Epithelial cell of prostate (primary cell): ENCODE results near the gene PPDPF.
"Not testable (repeated sequence)": the region's sequence is repeated elsewhere in the genome, so short reads cannot be mapped to it uniquely, and the experiment has no call there.

Source experiments
- DNase-seq: peaks from one replicate; pipeline ENCODE4 v3.0.0-alpha.2; 2011; ENCODE audit warnings: low read depth, low spot score
- H3K27ac ChIP-seq: fragments of 450-650 bp; 2 replicates; pipeline ENCODE4 v1.5.1; 2017; ENCODE audit warnings: mild to moderate bottlenecking

Gene PPDPF, protein sequence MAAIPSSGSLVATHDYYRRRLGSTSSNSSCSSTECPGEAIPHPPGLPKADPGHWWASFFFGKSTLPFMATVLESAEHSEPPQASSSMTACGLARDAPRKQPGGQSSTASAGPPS

DNA sequence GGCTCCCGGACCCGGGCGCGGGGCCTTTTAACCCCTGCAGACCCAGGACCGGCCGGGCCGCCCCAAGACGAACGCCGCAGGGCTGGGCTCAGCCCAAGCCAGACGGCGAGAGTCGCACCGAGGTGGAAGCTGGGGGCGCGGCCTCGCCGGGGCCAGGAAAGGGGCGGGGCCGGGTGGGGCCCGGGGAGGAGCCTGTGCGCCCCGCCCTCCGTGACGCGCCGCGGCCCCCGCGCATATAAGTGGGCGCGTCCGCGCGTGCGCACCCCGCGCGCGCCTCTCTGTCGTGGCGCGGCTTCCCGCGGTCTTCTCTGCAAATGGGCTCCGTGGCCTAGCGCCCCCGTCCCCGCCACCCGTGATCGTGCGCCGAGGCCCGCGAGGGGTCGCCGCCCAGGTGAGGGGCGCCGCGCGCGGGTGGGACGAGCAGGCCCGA lies at the start of gene PPDPF:
Gene PPDPF, plus strand, starts transcription at position 262 of the 430 bp plus-strand sequence. CDS start 544 bp downstream, outside the sequence.
- DNase-seq, result no peak
- H3K27ac ChIP-seq, result peak within 1 kb of the TSS; percentile 89

DNA sequence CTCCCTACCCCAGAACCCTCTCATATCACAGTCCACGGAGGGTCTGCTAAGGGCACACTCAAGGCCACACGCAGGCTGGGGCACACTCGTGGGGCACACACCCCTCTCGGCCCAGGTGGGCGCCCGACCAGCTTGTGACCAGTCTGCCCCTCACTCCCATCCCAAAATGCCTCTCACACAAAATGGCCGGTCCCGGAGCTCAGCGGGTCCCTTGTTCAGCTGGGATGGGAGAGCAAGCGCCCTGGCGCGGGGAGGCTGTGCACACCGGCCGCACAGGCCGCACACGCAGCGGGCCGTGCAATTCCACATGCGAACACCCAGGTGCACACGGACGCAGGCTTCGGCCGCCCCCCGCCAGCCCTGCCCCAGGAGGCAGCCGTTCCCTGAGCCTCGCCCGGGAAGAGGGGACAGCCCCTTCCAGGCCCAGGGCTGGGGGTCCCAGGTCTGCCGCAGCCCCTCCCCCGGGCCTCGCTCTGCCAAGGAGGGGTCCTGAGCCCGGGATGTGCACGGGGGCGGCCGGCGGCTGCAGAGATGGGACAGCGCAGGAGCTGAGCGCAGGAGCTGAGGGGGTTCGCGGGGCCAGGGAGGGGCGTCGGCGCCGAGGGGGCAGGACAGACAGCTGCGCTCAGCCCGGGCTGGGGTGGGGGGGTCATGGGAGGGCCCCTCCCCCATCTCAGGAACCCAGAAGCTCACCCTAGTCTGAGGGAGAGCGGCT lies 49.4 kb upstream of the PPDPF start:
- no peak overlapping the region for H3K27ac ChIP-seq
- no peak for DNase-seq

DNA sequence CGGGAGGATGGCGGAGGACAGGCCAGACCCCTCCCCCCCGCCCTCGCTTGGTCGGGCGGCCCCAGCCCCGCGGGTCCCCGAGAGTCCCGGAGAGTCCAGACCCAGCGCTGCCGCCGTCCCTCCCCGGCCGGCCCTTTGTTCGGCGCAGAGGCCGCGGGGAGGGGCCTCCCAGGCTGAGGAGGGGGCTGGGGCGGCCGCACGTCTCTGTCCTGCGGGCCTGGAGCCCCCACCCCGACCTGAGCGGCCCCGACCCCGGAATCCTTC lies 48.9 kb upstream of the PPDPF start:
- no peak overlapping the region for H3K27ac ChIP-seq
- no peak for DNase-seq

DNA sequence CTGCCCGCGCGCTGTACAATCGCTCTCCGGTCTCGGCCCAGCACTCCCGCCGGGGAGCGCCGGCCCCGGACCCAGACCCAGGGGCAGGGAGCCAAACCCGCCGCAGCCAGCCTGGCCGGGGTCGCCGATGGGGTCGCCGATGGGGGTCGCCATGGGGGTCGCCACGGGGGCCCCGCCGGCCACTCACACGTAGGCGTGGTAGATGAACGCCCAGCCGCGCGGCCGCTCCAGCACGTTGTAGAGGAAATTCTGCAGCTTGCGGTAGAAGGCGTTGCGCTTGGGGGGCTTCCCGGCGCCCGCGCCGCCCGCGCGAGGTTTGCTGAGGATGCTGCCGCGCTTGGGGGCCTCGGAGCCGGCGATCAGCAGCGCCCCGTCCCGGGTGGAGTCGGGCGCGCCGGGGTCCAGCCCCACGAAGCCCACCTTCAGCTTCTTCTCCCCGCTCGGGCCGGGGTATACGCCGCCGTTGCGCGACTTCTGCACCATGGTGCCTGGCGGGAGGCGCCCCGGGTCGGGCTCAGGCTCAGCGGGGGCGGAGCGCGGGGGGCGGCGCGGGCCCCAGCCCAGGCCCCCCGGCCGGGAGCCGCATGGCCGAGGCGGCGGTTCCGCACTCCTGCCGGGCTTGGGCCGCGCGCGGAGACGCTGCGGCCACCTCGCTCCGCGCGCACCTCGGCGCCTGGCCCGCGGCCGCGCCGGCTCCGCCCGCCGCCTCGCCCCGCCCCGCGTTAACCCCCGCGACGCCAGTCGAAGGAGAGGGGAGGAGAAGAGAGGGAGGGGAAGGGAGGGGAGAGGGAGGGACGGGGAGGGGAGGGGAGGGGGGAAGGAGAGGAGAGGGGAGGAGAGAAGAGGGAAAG lies 48.4 kb upstream of the PPDPF start, which contains the start of gene KCNQ2:
Gene KCNQ2, minus strand, starts transcription at position 675 of the 851 bp plus-strand sequence. Its CDS starts 192 bp downstream, at position 483.
- H3K27ac ChIP-seq, result no peak within 1 kb of the TSS
- no peak for DNase-seq

DNA sequence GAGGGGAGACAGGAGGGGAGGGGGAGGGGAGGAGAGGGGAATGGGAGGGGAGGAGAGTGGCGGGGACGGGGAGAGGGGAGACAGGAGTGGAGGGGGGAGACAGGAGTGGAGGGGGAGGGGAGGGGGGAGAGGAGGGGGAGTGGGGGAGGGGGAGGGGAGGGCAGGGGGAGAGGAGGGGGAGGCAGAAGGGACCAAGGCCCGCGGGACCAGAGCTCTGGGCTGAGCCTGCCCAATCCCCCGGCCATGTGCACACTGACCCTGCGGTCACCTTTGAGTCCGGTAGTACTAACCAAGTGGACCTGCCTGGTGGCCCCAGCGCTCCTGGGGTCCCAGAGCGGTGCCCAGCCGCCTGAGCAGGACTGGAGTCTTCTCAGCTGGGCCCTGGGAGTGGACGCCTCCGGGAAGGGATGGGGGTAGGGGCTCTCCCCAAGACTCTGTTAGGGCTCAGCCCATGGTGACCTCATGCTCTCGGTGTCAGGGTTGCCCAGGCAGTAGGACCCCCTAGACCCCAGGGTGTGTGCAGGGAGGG lies 47.6 kb upstream of the PPDPF start:
- DNase-seq, result no peak
- H3K27ac ChIP-seq, result no peak overlapping the region

DNA sequence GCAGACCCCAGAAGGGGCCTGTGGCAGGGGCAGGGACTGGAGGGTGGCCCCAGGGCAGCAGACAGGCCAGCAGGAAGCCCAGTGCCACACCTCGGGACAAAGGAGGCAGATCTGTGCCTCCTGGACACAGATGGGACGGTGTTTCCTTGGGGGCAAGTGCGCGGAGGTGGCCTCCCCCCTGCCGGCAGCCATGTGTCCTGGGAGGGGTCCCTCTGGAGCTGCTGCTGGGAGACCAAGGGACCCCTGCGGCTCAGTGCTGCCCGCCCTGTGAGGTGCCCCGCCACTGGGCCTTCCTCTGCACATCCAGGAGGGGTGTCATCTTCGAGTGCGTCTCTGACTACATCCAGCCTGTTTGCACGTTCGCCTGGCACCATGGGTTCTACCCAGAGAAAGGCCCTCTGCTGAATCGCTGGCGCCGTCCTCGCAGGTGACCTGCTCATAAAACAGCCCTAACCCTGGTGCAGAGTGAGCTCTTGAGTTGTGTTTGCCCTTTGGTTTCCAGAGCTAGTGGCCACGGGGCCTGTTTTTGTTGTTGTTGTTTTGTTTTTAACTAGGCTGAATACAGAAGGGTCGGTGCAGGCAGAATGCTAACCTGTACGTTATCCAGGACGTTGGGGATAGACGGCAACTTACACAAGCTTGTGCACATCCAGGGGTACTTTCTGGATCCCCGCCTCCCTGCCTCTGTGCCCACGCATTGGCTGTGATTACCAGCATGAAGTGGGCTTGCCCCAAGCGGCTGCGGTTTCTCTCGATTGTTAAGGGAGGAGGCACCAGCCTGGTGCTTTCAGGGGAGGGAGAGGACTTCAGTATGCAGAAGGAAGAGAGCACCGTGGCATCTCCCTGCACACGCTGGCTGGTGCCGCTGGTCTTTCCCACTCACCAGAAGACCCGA lies 46.8 kb upstream of the PPDPF start:
- no peak overlapping the region for H3K27ac ChIP-seq
- no peak for DNase-seq

DNA sequence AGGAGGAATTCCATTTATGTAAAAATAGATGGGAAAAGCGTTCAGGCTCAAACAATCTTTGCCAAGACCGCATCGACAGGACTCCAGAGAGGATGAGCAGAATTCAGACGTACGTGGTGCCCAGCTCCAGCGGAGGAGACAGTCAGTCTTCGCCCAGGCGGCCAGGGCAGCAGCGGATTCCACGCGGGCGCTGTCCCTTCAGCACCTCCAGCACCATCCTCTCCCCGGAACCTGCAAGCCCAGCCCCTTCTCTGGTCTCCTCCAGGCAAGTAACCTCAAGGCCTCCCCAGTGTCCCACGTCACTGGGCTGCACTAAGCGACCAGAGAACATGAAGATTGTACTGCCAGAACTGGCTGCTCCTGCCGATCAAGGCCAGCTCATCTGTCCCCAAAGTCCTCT lies 45.4 kb upstream of the PPDPF start:
- no peak overlapping the region for H3K27ac ChIP-seq
- DNase-seq, result no peak

DNA sequence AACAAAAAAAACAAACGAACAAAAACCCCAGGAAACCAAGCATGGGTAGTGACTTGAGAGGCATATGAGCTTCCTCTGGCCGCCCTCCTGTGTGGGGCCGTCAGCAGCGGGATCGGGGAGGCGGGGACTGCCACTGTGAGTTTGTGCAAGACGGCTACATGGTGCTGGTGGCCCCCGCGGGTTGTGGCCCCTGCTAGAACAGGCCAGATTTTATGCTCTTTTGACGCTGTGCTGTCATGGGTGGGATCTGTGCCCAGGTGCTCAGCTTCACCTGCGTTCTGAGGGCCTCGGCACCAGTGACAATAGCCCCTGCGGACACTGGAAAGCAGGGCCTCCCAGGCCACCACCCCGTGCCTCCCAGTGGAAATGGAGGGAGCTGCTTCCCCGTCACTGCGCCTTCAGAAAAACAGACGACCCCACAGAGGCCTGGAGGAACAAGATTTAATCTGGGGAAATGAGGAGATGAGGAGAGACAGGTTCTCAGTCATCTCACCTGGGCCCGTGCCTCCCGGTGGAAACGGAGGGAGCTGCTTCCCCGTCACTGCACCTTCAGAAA lies 43.4 kb upstream of the PPDPF start:
- no peak for DNase-seq

DNA sequence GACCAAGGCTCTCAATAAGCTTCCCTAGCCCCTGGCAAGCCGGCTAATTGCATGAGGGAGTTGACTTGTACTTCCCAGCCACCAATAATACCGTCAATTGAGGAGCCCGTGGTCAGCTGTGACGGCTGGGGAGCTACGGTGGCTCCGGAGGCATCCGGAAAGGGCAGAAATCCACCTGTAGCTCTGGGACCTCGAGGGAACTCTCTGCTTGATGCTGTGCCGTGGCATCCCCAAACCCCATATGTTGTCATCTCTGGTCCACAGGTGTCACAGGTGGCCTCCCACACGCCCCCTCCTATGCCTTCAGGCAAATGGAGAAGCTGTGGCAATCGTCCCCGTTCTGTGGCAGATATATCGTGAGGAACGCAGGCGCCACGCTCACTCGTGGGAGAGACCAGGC lies 42.6 kb upstream of the PPDPF start:
- H3K27ac ChIP-seq, result no peak overlapping the region

More for the DNA sequence above, 43.4 kb upstream of the PPDPF start:
- no peak overlapping the region for H3K27ac ChIP-seq

DNA sequence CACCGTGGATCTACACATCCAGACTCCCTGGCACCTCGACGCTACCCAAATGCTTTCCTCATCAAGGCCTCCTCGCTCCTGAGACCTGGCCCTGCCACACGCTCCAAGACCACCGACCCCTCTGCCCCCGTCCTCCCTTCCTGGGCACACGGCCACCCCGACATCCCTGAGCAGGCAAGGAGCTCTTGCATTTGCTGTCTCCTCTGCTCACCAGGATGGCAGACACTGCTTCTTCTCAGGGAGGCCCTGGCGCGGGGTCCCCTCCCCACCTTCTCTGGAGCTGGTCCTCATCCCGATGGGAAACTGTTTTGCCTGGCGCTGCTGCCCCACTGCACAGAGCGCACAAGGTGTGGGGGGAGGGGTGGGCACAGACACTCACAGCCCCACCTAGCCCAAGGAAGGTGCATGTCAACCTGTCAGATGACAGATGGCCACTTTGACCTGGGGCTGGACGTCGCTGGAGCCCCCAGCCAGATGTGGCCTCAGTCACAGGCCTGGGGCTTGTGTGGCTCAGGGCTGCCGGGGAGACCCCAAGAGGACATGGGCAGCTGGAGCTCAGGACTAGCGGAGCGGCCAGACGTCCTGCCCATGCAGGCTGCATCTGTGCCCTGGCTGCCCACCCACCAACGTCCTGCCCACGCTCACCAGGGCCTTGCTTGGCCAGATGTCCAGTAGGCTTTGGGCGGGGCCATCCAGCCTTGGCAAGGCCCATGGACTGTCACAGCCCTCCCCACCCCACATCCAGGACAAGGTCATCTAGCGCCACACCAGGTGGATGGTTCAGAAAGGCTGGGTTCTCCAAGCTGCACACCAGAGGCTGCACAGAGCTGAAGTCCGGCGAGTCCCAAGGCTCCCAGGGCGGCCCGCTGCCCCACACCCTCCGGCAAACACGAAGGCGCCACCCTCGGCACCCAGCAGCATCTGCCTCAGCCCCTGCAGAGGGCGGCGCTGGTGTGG lies 41.9 kb upstream of the PPDPF start:
- DNase-seq, result no peak
- H3K27ac ChIP-seq, result no peak overlapping the region

More for the DNA sequence above, 42.6 kb upstream of the PPDPF start:
- no peak for DNase-seq

DNA sequence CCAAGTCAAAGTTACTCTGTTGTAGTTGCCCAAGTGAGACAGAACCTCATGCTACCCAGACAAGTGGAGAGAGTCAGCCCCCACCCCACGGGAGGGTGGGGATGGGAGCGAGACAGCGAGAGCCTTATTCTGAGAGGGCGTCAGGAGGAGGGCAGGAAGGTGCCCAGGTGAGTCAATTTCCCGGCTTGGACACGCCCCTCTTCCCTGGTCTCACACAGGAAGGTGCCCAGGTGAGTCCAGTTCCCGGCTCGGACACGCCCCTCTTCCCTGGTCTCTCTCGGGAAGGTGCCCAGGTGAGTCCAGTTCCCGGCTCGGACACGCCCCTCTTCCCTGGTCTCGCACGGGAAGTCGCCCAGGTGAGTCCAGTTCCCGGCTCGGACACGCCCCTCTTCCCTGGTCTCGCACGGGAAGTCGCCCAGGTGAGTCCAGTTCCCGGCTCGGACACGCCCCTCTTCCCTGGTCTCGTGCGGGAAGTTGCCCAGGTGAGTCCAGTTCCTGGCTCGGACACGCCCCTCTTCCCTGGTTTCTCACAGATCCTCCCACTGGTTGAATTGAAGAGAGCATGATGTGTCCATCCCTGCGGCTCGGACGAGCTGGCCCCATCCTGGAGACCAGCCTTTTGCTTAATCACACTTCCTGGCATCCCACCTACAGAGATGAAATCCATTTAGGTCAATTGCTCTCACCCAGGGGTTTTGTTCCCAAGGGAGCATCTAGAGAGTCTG lies 40.7 kb upstream of the PPDPF start:
- DNase-seq, H3K27ac ChIP-seq: not testable (repeated sequence)

DNA sequence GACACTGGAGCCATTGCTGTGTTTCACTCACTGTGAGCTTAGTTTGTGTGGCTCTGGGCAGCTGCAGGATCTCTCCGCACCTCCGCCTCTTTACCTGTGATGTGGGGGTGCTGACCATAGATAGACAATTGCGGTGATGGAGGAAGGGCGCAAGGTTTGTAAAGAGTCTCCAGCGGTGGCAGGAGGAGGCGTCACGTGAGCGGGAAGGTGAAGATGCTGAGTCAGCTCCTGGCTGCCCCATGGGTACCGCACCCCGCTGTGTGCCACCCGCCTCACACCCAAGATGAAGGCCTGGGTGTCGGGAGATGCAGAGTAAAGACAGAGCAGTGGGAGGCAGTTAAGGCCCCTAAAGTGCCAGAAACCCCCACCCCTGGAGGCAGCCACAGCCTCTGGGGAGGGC lies 39.1 kb upstream of the PPDPF start:
- no peak overlapping the region for H3K27ac ChIP-seq
- DNase-seq, result no peak

DNA sequence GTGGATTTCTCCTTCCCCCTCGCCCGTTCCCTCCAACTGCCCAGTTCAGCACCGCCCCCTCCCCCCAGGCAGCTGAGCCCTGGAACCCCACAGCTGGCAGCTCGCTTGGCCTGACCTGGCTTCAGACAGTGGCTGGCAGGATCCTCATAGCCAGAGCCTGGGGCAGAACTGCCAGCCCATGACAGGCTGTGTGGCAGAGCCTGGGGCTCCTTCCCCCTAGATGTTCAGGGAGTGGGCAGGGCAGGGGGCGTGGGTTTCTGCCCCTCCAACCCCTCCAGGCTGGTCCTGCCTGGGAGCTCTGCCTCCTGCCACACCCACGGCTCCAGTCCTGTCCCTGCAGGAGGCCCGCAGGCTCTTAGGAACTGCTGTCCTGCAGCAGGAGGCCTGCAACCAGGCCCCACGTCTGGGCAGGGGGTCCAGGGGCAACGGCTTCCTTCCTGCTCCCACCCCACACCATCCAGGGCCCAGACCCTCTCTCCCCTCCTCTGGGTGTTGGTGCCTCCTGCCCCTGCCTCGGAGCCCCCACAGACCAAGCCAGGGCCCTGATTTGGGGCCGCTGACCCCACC lies 38.5 kb upstream of the PPDPF start:
- no peak for DNase-seq
- H3K27ac ChIP-seq, result no peak overlapping the region

DNA sequence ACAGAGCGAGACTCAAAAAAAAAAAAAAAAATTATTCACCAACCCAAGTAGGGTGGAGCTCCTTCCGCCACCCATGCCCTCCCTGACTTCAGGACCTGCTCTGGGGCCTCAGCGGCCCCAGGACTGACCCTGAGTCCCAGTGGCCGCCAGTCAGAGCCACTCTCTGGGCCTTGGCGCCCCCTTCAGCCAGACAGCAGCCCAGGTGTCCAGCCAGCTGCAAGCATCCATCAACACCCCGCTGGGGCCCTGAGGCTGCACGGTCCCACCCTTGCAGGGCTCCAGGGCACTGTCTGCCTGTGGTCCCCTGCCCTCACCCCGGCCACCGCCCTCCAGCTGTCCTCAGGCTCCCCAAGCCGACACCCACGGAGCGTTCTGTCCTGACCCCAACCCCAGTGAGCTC lies 36.7 kb upstream of the PPDPF start:
- no peak for DNase-seq

DNA sequence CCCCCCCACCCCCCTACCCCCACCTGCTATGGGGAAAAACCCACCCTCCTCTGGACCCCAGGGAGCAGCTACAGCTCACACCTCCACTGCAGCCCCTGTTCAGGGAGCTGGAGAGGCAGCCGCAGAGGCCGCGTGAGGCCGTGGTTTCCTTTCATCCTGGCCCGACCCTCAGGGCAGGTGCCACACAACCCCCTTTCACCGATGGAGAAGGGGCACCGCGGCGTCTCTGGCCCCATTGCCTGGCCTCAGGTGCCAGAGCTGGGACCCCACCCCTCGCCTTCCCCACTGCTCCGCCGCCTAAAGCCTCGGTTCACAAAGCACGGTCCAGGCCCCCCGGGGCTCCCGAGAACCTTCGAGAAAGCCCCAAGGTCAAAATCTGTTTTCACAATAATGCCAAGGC lies 36.3 kb upstream of the PPDPF start:
- H3K27ac ChIP-seq, result no peak overlapping the region
- DNase-seq, result no peak

More for the DNA sequence above, 36.7 kb upstream of the PPDPF start:
- H3K27ac ChIP-seq, result no peak overlapping the region

DNA sequence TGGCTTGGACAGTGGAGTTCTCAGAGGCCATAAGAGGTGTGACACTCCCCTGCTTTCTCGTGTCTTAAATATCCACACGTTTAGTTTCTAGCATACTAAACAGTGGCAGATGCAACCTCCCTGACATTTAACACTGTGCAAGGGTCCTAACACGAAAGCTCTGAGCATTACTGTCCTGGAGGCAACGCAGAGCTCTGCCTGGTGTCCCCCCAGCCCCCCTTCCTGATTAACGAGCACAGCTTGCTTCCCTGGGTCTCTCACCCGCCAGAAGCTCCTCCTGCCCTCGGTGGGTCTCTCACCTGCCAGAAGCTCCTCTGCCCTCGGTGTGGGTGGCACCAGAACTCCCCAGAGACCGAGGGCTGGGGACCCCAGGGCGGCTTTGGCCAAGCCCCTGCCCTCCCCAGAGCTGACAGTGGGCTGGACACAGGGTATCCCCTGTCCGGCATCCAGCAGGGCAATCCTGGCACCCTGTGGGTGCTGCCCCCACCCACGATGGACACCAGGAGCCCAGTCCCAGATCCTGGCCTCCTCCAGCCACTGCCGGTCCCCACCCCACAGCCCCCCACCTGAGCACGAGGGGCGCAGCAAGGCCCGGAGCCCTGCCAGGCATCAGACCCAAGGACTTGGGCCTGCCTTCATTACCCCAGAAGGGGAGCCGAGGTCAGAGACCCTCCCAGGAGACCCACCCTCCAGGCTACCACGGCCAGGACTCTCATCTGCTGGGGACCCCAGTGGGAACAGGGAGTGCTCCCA lies 35.7 kb upstream of the PPDPF start:
- no peak for DNase-seq
- H3K27ac ChIP-seq, result no peak overlapping the region

DNA sequence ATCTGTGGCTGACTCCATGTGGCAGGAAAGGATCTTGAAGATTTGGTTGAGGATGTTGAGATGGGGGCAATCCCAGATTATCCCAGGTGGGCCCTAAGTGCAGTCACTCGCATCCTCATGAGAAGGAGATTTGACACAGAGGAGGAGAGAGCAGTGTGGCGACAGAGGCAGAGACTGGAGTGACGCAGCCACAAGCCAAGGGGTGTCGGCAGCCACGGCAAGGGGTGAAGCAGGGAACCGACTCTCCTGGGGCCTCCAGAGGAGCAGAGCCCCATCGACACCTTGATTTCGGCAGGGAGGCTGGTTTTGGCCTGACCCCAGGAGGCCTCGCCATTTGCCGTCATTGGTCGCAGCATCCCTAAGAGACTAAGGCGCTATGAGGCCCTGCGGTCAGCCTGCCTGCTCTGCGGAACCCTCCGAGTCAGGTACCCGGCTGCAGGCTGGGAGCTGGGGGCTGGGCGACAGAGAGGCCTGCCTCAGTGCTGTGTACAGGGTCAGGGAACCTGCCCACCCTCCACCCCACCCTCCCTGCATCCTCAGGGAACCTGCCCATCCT lies 34.2 kb upstream of the PPDPF start:
- DNase-seq, result no peak
- no peak overlapping the region for H3K27ac ChIP-seq
